GM18526 (cell line): ENCODE results near the gene AFF1.

ENCODE experiments used
- POLR2A ChIP-seq: IDR thresholded peaks from 3 replicates; pipeline ENCODE4 v1.6.1; 2011; ENCODE audit not compliant: insufficient read length; ENCODE audit errors: extremely low read depth

The AFF1 gene

GRCh38 chr4:87174672-87175071, 239.9 kb downstream of the AFF1 start:
- TF ChIP-seq POLR2A: no peak

GRCh38 chr4:87179751-87180150, 244.9 kb downstream of the AFF1 start:
- TF ChIP-seq POLR2A: no peak

- TF ChIP-seq POLR2A: no peak
These were observed 246.0 kb downstream of the AFF1 start for GRCh38 chr4:87180767-87181166.

- no peak for TF ChIP-seq POLR2A
These were observed 250.5 kb downstream of the AFF1 start for GRCh38 chr4:87185146-87185870.

GRCh38 chr4:87188048-87188447, 253.2 kb downstream of the AFF1 start:
- no peak for TF ChIP-seq POLR2A

- TF ChIP-seq POLR2A: no peak
These were observed 254.1 kb downstream of the AFF1 start for GRCh38 chr4:87188932-87189331.
